T-helper 2 cell (primary cell): ENCODE results near the gene ZKSCAN8.

Experiments used
- DNase-seq, 5 experiments: peaks; one replicate each; pipeline versions ENCODE4 v3.0.0 to v3.0.0-alpha.2; 2012 to 2022

The ZKSCAN8 gene

GRCh38 chr6:28139860-28140543, 1.7 kb upstream of the ZKSCAN8 start:
- peak in 2 of 5 experiments; percentile 28 to 29 for DNase-seq

GRCh38 chr6:28140616-28141015, 1.1 kb upstream of the ZKSCAN8 start:
- no peak for DNase-seq

- DNase-seq: no peak
These were observed 763 bp downstream of the ZKSCAN8 start for GRCh38 chr6:28142446-28142845.

GRCh38 chr6:28145231-28145630, 3.5 kb downstream of the ZKSCAN8 start:
- no peak for DNase-seq

- no peak for DNase-seq
These were observed 10.8 kb downstream of the ZKSCAN8 start for GRCh38 chr6:28152531-28152930.

- no peak for DNase-seq
These were observed 11.9 kb downstream of the ZKSCAN8 start for GRCh38 chr6:28153546-28153945.

- no peak for DNase-seq
These were observed 12.7 kb downstream of the ZKSCAN8 start for GRCh38 chr6:28154357-28154756.

- DNase-seq: no peak
These were observed 16.6 kb downstream of the ZKSCAN8 start for GRCh38 chr6:28158318-28158717.

- no peak for DNase-seq
These were observed 17.4 kb downstream of the ZKSCAN8 start for GRCh38 chr6:28159029-28159607.

GRCh38 chr6:28160233-28160632, 18.6 kb downstream of the ZKSCAN8 start:
- no peak for DNase-seq

- DNase-seq: peak; percentile 46 to 80 (median 70)
These were observed 19.9 kb downstream of the ZKSCAN8 start for GRCh38 chr6:28161410-28162079.

GRCh38 chr6:28165563-28165962, 23.9 kb downstream of the ZKSCAN8 start:
- DNase-seq: no peak

GRCh38 chr6:28167068-28167467, 25.4 kb downstream of the ZKSCAN8 start:
- DNase-seq: no peak

- DNase-seq: no peak
These were observed 26.2 kb downstream of the ZKSCAN8 start for GRCh38 chr6:28167926-28168325.

- no peak for DNase-seq
These were observed 29.6 kb downstream of the ZKSCAN8 start for GRCh38 chr6:28171271-28171670.

- DNase-seq: no peak
These were observed 30.3 kb downstream of the ZKSCAN8 start for GRCh38 chr6:28172006-28172405.

- DNase-seq: no peak
These were observed 34.7 kb downstream of the ZKSCAN8 start for GRCh38 chr6:28176373-28176772.

- DNase-seq: no peak
These were observed 40.6 kb downstream of the ZKSCAN8 start for GRCh38 chr6:28182255-28182654.

GRCh38 chr6:28188111-28188979, 46.7 kb downstream of the ZKSCAN8 start:
- DNase-seq: no peak

- DNase-seq: no peak
These were observed 58.3 kb downstream of the ZKSCAN8 start for GRCh38 chr6:28200020-28200419.

- DNase-seq: no peak
These were observed 61.5 kb downstream of the ZKSCAN8 start for GRCh38 chr6:28203201-28203600.

GRCh38 chr6:28205879-28206278, 64.2 kb downstream of the ZKSCAN8 start:
- DNase-seq: no peak

- DNase-seq: no peak
These were observed 64.8 kb downstream of the ZKSCAN8 start for GRCh38 chr6:28206527-28206926.
